Tibial artery (tissue), 4 donors: ENCODE results near the gene ADAMTS6.

ENCODE experiments used
- DNase-seq, 2 donors: peaks; one replicate each; pipeline ENCODE4 v3.0.0-alpha.2; 2019
- H3K27ac ChIP-seq, 2 donors: fragments of 200-600 bp; sonication (generic) in 1 of 2; 1 replicate in 1 of 2; 2 replicates in 1 of 2; pipeline ENCODE4 v1.5.1; 2018 to 2019; ENCODE audit warnings: mild to moderate bottlenecking in 1 of 2
- H3K27me3 ChIP-seq, 2 donors: fragments of 200-600 bp; sonication (generic) in 1 of 2; one replicate each; pipeline versions ENCODE4 v1.5.1 to v1.6.0; 2016 to 2019
- H3K36me3 ChIP-seq, 3 donors: fragments of 200-600 bp; sonication (generic) in 2 of 3; one replicate each; pipeline ENCODE4 v1.5.1; 2016 to 2019; ENCODE audit warnings: mild to moderate bottlenecking in 2 of 3
- H3K4me1 ChIP-seq, 4 donors: fragments of 200-600 bp; sonication (generic) in 2 of 4; 1 replicate in 3 of 4; 2 replicates in 1 of 4; pipeline ENCODE4 v1.5.1; 2016 to 2019
- H3K4me3 ChIP-seq, 2 donors: fragments of 200-600 bp; sonication (generic) in 1 of 2; 1 replicate in 1 of 2; 2 replicates in 1 of 2; pipeline ENCODE4 v1.5.1; 2018 to 2019; ENCODE audit warnings: mild to moderate bottlenecking in 2 of 2
- H3K9me3 ChIP-seq, 3 donors: fragments of 200-600 bp; sonication (generic) in 1 of 3; one replicate each; pipeline ENCODE4 v1.5.1; 2016 to 2019
- intact Hi-C: fragments of 100-400 bp; cut with DNase I; formaldehyde crosslinking; loops from one replicate; pipeline ENCODE4 v1.15.0; 2023; ENCODE audit warnings: low total_unique reads
- TF ChIP-seq, protein P1 (sequence below), 2 experiments: fragments of 200-600 bp in 1 of 2; fragments of 450-650 bp in 1 of 2; IDR thresholded peaks; one replicate each; pipeline ENCODE4 v1.5.1; 2017 to 2019; ENCODE audit warnings: antibody characterized with exemption in 2 of 2, mild to moderate bottlenecking in 1 of 2, moderate library complexity in 1 of 2

Gene ADAMTS6

DNA sequence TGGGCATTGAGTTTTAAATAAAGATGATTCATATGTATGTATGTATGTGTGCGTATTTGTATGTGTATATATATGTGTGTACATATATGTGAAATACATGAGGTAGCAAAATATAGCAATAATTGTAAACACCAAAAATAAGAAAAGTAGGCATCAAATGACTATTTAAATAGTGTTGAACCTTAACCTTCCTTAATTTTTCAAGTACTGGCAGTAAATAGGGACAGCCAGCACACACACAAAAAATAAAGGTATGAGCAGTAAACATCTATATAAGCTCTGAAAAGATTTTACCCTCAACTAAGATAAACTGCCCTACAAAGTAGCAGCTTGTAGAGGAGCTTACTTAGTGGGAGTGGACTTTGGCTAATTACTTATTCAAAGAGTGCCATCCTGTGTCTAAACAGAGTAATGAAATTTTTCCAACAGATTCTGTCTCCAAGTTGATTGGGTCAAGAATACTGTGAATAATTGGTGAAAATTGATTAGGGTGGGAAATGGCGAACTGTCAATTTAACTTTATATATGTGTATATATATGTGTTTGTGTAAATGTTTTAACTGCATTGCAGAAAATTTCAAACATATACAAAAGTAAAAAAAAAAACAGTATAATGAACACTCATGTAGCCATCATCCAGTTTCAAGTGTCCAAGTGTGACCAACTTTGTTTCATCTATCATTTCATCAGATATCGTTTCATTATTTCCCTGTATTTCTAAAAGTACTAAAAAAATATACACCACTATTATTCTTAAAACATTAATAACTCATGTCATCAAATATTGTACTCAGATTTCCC, 2.0 kb upstream of the ADAMTS6 start:
- no peak for DNase-seq
- peak overlapping the region; percentile 58 to 67 for H3K4me3 ChIP-seq
- no peaks in the 10 kb centered on the region for H3K9me3 ChIP-seq
- H3K27me3 ChIP-seq: no peaks in the 10 kb centered on the region
- TF ChIP-seq, protein P1, sequence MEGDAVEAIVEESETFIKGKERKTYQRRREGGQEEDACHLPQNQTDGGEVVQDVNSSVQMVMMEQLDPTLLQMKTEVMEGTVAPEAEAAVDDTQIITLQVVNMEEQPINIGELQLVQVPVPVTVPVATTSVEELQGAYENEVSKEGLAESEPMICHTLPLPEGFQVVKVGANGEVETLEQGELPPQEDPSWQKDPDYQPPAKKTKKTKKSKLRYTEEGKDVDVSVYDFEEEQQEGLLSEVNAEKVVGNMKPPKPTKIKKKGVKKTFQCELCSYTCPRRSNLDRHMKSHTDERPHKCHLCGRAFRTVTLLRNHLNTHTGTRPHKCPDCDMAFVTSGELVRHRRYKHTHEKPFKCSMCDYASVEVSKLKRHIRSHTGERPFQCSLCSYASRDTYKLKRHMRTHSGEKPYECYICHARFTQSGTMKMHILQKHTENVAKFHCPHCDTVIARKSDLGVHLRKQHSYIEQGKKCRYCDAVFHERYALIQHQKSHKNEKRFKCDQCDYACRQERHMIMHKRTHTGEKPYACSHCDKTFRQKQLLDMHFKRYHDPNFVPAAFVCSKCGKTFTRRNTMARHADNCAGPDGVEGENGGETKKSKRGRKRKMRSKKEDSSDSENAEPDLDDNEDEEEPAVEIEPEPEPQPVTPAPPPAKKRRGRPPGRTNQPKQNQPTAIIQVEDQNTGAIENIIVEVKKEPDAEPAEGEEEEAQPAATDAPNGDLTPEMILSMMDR (IDR thresholded peaks at IDR 0.05): peak; percentile 55 to 68
- H3K27ac ChIP-seq: peak overlapping the region; percentile 84
- no peaks in the 10 kb centered on the region for H3K36me3 ChIP-seq
- peaks cover 0 to 14% (median 2%) of the 10 kb centered on the region in 4 donors for H3K4me1 ChIP-seq
- intact Hi-C loops: loop anchor here (1.0 to 10.0 kb wide), 3 partner anchors 279 to 521 kb away; no protein-coding TSS in a partner anchor

DNA sequence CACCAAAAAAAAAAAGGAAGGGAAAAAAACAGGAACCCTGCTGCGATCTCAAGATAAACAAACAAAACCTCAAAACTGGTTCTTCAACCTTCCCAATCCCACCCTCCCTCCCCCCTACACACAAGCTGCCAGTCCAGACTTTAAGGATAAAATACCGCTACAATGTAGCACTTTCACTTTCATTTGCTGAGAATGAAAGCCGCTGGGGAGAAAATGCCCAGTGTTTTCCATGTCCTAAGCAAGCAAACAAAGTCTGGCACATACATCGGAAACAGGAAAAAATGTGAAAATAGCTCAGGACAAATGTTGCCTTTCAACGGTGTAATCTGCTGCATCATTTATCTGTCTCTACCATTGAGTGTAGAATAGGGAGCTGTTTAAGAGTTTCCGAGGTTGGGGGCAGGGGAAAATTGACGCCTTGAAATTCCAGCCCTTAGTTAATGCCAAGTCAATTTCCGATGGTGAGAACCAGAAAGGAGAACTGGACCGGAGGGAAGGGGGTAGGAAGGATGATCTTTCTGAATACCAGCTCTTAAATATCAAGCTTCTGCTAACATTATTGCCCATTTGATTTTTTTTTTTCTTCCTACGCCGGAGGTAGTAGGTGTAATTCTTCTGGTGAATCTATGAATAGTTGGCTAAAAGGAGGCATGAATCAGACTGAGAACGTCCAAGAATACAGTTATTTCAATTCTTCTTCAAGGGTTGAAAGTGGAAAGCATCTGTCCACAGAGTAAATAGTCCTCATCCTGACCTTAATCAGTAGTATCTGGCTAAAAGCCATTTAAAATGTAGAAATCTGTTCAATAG, 1.2 kb upstream of the ADAMTS6 start:
- intact Hi-C loops: loop anchor here (1.0 to 10.0 kb wide), 3 partner anchors 278 to 521 kb away; no protein-coding TSS in a partner anchor
- no peaks in the 10 kb centered on the region for H3K27me3 ChIP-seq

DNA sequence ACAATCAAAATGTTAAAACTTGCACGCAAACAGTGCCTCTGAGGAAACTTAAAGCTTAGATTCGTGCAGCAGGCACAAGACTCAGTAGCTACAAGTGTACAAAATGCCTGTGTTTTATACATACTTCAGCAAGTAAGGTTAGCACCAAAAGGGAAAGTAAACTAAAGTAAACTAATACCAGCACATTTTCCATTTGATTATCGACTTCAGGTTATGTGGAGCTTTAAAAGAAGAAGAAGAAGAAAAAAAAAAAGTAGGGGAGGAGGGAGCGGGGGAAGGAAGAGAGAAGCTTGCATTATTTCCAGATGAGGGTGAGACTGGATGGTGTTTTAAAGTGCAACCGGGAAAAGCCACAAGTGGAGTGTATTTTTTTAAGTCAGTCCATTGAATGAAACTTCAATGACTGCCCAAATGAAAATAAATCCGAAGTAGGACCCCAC, 596 bp upstream of the ADAMTS6 start:
- intact Hi-C loops: loop anchor here (5.0 to 10.0 kb wide), 2 partner anchors 278 to 520 kb away; no protein-coding TSS in a partner anchor
- Histone ChIP-seq H3K9me3 (no peaks in the 10 kb centered on the region), H3K27ac (peak overlapping the region; percentile 84), H3K4me1 (peaks cover 0 to 21% (median 2%) of the 10 kb centered on the region in 4 donors), H3K36me3 (no peaks in the 10 kb centered on the region), H3K4me3 (peak overlapping the region; percentile 58 to 67), H3K27me3 (no peaks in the 10 kb centered on the region)
- no peak for DNase-seq
- TF ChIP-seq, protein P1 (IDR thresholded peaks at IDR 0.05): no peak

More for the DNA sequence above, 1.2 kb upstream of the ADAMTS6 start:
- peak overlapping the region; percentile 84 for H3K27ac ChIP-seq
- H3K4me3 ChIP-seq: peak overlapping the region; percentile 58 to 67
- TF ChIP-seq, protein P1 (IDR thresholded peaks at IDR 0.05): no peak
- H3K9me3 ChIP-seq: no peaks in the 10 kb centered on the region
- DNase-seq: no peak
- peaks cover 0 to 15% (median 2%) of the 10 kb centered on the region in 4 donors for H3K4me1 ChIP-seq
- H3K36me3 ChIP-seq: no peaks in the 10 kb centered on the region

DNA sequence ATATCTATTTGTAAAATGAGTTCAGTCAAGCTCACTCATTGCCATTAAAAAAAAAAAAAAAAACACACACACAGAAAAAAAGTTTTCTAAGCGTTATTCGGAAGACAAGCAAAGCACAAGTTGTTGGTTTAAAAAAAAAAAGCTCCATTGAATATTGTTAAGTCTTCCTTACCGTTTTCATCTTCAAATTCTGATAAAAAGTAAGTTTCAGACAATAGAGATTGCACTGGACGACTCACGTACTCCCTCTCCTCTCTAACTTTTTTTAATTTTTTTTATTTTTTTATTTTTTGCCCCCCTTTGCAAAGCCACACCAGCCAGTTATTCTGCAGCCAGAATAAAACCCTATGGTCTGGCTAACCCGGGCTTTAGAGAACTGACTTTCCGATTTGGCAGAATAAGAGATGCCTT, 544 bp downstream of the ADAMTS6 start:
- no peaks in the 10 kb centered on the region for H3K9me3 ChIP-seq
- peak overlapping the region; percentile 58 to 67 for H3K4me3 ChIP-seq
- intact Hi-C loops: loop anchor here (5.0 to 10.0 kb wide), 2 partner anchors 276 to 519 kb away; no protein-coding TSS in a partner anchor
- TF ChIP-seq, protein P1 (IDR thresholded peaks at IDR 0.05): no peak
- H3K4me1 ChIP-seq: peaks cover 0 to 22% (median 2%) of the 10 kb centered on the region in 4 donors
- H3K27ac ChIP-seq: peak overlapping the region; percentile 84
- H3K27me3 ChIP-seq: no peaks in the 10 kb centered on the region
- H3K36me3 ChIP-seq: no peaks in the 10 kb centered on the region
- DNase-seq: no peak

DNA sequence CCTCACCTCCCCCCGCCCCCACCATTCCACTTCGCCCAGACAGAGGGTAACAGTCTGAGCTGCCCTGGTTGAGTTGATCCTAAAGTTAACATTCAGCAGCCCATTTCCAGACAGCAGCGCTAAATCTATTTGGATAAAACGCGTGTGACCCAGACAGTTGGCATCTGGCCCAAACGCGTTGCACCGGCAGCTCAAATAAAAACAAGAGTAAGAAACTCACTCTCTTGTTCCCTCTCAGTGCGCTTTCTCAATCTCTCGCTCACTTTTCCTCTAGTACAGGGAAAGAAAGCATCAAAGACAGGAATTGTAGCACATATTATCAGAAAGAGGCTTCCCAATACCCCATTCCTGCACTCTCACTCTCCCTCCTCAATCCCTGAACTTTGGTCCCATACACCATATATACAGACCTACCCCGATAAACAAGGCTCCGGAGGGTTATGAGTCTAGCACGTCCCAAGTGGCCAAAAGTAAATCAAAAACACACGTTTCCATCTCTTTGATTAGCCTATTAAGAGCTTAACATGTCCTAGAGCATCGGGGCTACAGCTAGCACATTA, 1.3 kb downstream of the ADAMTS6 start:
- TF ChIP-seq, protein P1 (IDR thresholded peaks at IDR 0.05): no peak
- peaks cover 0 to 22% (median 2%) of the 10 kb centered on the region in 4 donors for H3K4me1 ChIP-seq
- peak overlapping the region; percentile 84 for H3K27ac ChIP-seq
- peak; percentile 86 to 93 for DNase-seq
- H3K36me3 ChIP-seq: no peaks in the 10 kb centered on the region
- intact Hi-C loops: loop anchor here (5.0 to 10.0 kb wide), 2 partner anchors 276 to 518 kb away; no protein-coding TSS in a partner anchor
- peak overlapping the region; percentile 58 to 67 for H3K4me3 ChIP-seq
- no peaks in the 10 kb centered on the region for H3K9me3 ChIP-seq
- no peaks in the 10 kb centered on the region for H3K27me3 ChIP-seq
